ENCODE results near the gene GRIK1.

GRCh38 chr21:29684106-29684505 lies 255.7 kb downstream of the GRIK1 start:
- TF ChIP-seq POLR2A (IDR thresholded peaks at IDR 0.05) (no peak), CTCF (IDR thresholded peaks at IDR 0.05) (no peak), POLR2AphosphoS5 (IDR thresholded peaks at IDR 0.05) (no peak)

Data from suprapubic skin (tissue), 4 donors.